H1 (cell line): ENCODE results near the gene MTMR1. TPM values are rescaled to one million over a fixed set of nuclear protein-coding genes. Genes with fewer than 3 reads are reported as not detected.

Source experiments
- SRF ChIP-seq: IDR thresholded peaks from 2 replicates; pipeline ENCODE4 v1.6.1; 2011; ENCODE audit warnings: mild to moderate bottlenecking, low read depth, low read length, moderate library complexity
- polyA plus RNA-seq, 7 experiments: library from polyadenylated mRNA; depleted of rRNA in 3 of 7; stranded (reverse) in 5 of 7; unstranded in 2 of 7; fragments of >200 nt in 5 of 7; fragments of 200-250 nt in 2 of 7; gene quantifications; 1 replicate in 5 of 7; 2 replicates in 1 of 7; 4 replicates in 1 of 7; pipeline versions ENCODE4 v1.2.1 to v1.2.3, GENCODE V29; 2011 to 2013; ENCODE audit warnings: missing spikeins in 2 of 7, mixed read lengths in 2 of 7
- total RNA-seq: library from RNA; stranded (reverse); fragmentation: NEBNext Ultra II Directional; extraction: Animal tissue kit (Norgen Biotek cat#: 25700); gene quantifications from 2 replicates; pipeline ENCODE4 v1.2.1, GENCODE V29; 2021
- TF ChIP-seq, protein P1 (sequence below): IDR thresholded peaks from 2 replicates; pipeline ENCODE4 v1.6.1; 2011; ENCODE audit warnings: low read length, improper control_type of control experiment

The MTMR1 gene
- total and polyA plus RNA-seq, 2 of the 8 experiments (the other 6 are each of a cell fraction or from before 2014, with no cell fraction given), result 15.1 to 23.8 TPM

DNA sequence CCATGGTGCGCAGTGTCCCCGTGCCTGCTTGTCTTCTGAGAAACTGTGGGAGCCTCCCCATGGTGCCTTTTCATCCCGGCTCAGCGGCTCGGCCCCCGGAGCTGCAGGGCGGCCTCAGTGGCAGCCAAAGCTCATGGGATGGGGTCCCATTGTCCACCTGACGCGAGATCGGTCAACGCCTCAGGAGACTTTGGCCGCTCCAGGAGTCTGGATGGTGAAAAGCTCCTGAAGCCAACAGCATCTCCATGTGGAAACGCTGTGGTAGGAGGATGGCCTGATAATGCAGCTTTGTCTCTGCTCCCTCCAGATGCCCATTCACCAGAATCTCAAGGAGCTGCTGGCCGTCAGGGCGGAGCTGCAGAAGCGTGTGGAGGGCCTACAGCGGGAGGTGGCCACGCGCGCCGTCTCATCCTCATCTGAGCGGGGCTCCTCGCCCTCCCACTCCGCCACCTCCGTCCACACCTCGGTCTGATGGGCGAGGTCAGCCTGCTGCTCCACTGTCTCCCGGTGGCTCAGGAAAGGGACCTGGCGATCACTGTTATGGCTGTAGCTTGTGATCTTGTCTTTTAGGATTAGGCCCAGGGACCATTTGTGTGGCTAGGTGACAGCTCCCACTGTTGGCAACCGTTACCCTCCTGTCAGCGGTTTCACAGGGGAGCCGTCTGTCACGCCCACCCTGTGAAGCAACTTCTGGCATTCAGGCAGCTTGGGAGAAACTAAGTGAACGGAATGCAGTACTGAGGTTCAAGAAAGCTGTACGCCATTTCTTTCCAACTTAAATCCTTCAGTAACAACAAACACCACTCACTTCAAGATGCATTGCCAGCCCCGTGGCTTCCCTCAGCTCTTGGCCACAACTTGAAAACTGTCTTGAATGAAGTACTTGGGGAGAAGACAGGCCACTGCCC is 69.3 kb downstream of the MTMR1 start (continued):
- TF ChIP-seq, protein P1, sequence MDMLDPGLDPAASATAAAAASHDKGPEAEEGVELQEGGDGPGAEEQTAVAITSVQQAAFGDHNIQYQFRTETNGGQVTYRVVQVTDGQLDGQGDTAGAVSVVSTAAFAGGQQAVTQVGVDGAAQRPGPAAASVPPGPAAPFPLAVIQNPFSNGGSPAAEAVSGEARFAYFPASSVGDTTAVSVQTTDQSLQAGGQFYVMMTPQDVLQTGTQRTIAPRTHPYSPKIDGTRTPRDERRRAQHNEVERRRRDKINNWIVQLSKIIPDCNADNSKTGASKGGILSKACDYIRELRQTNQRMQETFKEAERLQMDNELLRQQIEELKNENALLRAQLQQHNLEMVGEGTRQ, result no peak
- no peak for TF ChIP-seq SRF
- TF ChIP-seq, all 59 proteins: peak for 0
